ENCODE measurements around the gene RALB.
"Not testable (repeated sequence)": the region's sequence is repeated elsewhere in the genome, so short reads cannot be mapped to it uniquely, and the experiment has no call there.

RALB gene

DNA sequence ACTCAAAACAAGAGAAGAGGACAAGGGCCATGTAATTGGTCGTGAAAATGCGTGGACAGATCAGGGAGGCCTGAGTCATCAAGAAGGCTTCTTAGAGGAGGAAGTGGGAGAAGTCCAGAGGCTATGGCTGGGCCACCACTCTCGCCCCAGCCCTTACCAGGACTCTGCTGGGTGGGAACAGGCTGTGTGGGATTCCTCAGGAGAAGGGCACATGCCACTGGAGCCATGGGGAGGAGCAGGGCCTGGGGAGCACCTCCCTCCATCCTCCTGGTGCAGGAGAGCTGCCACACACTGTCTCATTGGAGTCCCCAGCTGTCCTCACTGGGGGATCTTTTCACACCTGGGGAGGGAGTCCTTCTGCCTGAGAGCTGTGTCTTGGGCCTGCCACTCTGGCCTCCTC lies 9.4 kb upstream of the RALB start:
- DNase-seq (ENCODE audit: low spot score) (no peak), FAIRE-seq (no peak)

DNA sequence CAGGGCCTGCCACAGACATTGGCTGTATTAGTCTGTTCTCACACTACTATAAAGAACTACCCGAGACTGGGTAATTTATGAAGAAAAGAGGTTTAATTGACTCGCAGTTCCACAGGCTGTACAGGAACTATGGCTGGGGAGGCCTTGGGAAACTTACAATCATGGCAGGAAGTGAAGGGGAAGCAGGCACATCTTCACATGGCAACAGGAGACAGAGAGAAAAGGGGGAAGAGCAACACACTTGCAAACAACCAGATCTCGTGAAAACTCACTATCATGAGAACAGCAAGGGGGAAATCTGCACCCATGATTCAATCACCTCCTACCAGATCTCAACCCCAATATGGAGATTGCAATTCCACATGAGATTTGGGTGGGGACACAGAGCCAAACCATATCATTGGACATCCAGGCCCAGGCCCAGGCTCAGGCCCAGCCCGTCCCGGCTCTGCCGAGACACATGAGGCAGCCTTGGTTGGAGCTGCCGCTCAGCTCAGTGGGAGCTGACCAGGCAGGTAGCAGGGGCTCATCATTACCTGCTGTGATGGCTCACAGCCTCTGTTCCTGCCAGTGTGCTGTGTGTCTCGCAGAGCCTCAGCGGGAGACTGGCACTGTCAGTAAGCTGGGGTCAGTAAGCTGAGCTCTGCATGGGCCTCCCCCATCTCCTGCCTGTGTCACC lies 8.6 kb upstream of the RALB start:
- DNase-seq (ENCODE audit: low spot score), result no peak
- FAIRE-seq, result no peak

DNA sequence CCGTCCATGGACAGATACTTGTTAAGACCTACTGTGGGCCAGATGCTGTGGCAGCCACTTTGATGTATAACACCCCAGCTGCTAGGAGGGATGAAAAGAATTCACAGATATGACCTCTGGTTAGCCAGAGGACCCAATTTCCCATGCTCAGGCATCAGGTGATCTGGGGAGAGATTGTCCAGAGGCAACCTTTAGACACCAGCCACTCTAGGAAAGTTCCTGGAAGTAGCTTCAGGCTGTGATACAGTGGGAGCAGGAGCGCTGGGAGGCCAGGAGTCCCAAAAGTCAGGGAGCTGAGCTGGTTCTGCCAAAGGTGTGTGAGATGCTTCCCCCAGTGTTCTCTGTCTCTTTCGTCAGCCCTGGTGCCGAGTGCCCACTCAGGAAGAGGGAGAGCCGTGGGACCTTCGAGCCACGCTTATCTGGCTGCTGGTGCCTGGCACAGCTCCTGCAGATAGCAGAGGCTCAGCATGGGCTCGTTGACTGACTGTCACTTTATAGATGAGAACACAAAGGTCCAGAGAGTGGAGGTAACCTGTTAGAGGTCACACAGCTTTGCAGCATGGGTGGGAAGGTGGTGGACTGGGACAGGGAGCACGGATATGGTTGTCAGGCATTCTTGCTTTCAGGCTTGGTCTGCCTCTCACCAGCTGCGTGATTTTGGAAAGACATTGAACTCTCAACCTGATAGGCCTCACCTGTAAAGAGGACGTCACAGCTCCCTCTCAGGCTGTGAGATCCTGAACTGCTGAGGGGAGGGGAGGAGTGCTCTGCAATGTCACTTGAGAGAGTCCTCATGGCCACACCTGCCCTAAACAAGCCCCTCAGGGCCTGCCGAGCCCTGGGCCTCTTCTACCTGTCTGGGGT lies 7.8 kb upstream of the RALB start:
- DNase-seq (ENCODE audit: low spot score) (no peak), FAIRE-seq (peak; percentile 77)

DNA sequence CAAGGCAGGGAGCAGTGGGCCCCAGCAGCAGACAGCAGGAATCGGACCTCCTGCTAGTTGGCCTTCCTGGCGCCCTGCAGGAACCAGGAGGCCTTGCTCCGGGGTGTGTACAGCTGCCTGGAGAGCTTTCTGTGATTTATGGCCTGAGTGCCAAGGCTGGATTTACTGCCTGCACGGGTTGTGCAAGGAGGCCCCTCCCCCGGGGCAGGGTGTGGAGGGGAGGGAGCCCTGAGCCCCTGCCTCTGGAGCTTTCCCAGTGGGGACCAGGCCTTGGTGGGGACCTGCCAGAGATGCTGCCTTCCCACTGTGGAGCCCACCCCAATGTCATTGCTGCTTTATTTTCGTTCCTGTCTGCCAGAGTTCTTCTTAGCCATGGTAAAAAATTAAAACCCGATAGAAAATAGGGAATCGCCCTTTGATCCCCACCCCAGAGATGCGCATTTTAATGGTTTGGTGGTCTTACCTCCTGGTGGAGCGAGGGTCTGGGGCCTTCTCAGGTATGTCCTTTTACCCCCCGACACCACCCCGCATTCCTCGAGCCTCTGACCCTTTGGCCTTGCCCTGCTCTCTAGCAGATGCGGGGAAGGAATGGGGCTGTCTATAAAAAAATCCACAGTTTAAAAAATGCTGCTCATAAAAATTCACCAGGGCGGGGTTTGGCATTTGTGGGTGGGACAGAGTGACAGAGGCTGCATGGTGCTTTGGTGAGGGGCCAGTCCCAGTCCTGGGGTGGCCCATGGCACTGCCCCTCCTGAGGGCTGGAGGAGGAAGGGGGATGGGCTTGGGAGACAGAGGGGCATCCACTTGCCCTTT lies 6.9 kb upstream of the RALB start:
- peak; percentile 48 for FAIRE-seq
- DNase-seq (ENCODE audit: low spot score), result peak; percentile 72

DNA sequence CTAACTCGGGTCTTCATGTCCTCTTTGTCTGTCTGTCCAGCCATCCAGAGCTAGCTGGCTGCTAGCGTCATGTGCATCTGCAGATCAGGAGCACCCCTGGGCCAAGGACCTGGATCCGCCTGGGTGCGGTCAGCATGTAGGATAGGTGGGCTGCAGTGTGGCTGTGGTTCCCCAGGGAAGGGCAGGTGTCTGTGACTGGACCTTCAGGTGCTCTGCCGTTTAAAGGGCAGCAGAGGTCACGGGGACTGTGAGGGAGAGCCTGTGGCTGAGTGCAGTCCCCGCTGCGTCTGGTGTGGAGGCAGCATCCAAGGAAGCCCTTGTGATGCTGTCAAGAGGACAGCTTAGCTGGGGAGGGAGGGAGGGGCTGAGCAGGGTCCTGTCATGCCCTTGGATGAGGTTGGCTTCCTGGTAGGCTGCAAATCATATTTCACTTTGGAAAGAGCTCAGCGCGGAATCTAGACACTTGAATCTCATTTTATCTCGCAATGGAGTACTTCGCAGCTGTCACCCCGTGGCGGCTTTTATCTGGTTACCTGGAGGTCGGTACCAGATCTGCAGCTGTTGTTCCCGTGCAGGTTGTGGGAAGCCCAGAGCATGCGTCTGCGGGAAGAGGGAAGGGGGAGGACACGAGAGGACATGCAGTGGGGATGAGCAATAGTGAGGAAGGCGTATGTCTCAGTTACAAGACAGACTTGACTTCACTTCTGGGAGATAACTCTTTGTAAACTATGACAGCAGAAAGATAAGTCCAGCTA lies 5.9 kb upstream of the RALB start:
- DNase-seq (ENCODE audit: low spot score) (no peak), FAIRE-seq (peak; percentile 9)

DNA sequence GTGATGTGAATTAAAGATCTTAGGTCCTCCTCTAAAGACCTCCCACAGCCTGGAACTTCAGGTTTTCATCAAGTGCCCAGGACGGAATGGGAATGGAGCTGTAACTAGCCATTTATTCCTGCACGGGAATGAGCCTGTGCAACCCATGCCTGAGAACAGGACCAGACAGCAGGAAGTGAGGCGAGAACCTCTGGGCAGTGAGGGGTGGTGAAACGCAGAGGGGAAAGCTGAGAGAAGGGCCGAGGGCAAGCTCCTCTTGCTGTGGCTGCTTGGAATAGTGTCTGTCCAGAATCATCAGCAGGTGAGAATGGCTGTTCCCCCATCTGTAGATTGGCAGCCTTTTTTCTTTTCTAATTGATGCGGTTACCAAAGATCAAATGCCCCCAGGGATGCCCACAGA lies 4.8 kb upstream of the RALB start:
- DNase-seq (ENCODE audit: low spot score) (no peak), FAIRE-seq (peak; percentile 55)

DNA sequence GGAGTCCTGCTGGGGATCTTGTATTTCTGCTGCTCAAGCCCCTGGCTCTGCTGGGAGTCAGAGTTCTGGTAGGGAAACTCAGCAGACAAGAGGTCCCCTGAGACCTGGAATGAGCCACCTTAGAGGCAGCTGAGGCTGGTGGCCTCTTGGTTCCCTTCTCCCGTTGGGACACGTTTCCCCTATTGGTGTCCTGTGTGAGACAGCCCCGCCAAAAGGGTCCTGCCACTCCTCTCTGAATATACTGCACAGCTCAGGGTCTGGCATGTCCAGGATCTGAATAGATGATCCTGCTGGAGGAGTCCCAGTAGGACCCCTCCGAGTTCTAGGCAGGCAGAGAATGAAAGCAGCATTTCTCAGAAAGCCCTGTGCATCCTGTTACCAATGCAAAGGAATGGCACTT lies 2.0 kb upstream of the RALB start:
- DNase-seq (ENCODE audit: low spot score), result no peak
- FAIRE-seq, result no peak

DNA sequence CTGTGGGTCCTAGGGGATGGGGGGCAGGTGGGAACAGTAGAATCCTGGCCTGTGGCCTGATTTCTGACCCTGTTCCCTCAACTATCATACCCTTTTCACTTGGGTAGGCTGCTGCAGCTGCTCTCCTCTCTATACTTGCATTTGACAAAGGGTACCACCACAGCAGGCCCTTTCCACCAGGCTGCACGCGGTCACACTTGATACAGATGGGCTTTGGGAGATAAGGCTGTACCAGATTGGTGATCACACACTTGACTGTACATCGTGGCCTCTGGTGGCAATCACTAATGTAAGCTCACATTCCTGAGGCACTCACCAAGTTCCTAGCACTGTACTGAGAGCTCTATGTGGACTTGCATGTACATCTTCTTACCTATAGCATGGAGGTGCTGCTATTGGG lies 1.6 kb upstream of the RALB start:
- no peak for DNase-seq (ENCODE audit: low spot score)
- no peak for FAIRE-seq

DNA sequence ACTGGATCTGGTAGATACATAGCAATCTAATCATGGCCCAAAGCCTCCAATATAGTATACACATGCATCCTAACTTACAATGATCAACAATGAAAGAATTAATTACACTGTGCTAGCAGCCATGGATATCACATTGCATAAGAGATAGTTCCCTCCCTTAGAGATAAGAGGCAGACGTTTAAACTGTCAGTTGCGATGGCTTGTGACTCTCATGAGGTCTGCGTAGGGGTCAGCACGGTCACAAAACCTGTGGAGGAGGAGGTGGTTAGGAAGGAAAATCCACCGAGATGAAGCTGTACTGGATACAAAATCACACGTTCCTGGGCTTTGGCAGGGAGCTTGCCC lies 800 bp upstream of the RALB start:
- FAIRE-seq (no peak), DNase-seq (ENCODE audit: low spot score) (no peak)

DNA sequence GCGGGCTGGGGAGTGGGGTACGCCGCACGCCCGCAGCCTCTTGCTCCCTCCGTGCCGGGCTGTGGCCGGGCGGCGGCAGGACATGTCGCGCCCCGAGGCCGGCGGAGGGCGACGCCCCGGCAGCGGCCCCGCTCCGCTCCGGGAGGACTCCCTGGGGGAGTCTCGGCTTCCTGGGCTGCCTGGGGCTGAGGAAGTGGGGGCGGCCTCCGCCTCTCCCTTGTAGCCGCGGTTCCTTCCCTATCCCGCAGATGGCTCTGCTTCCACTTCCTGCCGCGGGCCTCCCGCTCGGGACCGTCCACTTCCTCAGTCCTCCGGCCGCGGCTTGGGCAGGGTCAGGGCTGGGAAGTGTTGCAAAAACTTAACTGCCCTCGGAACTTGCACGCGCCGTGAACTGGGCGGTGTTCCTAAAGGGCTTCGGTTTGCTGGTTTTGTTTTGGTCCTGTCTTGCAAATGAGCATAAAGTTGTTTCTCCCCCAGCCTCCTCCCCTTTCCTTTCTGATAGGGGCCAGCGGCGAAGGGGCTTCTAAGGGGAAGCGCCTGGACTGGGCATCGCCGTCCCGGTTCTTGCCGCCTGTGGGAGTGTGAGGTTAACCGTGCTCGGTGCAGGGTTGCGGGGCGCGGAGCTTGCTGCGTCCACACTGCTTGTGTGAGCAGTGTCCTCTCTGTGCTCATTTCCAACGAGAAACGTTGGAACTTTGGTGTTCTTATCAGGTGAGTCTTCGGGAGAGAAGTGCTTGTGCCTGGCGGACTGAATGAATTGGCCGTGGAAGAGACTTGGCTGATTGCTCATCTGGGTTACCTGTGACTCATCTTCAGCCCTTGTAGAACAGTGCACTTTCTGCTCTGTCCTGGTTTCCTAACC lies 600 bp downstream of the RALB start:
- FAIRE-seq (no peak), DNase-seq (ENCODE audit: low spot score) (peak; percentile 83)

DNA sequence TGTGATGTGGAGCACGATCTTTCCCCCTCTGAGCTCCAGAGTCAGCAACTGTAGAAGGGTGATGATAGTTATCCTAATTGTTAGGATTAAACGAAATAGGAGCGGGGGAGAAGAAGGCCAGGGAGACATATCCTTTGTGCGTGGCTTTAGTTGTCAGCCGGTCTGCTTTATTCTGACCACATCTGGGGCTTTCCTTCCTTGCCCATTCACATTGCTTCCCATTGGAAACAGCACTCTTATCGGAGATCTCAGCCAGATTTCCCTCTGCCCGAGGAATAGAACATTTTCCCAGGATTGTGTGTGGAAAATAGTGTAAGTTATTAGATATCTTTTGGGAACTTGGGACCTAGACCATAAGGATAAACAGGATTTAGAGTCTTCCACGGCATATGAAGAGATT lies 1.5 kb downstream of the RALB start:
- no peak for DNase-seq (ENCODE audit: low spot score)
- no peak for FAIRE-seq

DNA sequence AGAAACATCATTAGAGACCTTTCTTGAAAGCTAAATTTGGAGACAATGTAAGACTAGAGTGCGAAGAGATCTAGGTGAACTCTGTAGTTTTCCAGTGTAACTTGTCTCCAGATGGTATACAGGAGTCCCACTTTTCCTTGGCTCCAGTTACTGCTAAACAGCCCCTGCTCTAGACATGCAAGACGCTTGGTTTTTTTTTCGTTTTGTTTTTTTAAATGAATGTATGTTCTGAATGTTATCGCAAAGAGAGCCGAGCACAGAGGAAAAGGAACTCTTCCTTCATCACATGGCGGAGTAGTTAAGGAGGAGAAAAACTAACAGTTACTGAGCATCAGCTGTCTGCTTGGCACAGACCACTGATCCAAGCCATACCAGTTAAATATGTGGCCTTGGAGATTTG lies 2.4 kb downstream of the RALB start:
- FAIRE-seq (no peak), DNase-seq (ENCODE audit: low spot score) (no peak)

DNA sequence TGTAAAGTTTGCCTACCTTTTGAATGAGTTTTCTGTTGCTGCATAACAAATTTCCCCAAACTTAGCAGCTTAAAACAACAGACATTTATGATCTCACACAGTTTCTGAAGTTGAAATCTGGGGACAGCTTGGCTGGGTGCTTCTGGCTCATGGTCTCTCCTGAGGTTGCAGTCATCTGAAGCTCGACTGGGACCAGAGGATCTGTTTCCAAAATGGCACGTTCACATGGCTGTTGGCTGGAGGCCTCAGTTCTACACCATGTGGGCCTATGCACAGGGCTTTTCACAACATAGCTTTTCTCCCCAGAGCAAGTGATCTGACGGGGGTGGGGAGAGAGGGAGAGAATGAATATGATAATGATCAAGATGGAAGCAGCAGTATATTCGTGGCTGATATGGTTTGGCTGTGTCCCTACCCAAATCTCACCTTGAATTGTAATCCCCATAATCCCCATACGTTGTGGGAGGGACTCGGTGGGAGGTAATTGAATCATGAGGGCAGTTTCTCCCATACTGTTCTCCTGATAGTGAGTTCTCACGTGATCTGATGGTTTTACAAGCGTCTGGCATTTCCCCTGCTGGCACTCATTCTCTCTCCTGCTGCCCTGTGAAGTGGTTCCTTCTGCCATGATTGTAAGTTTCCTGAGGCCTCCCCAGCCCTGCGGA lies 3.5 kb downstream of the RALB start:
- no peak for FAIRE-seq
- DNase-seq (ENCODE audit: low spot score), result no peak

DNA sequence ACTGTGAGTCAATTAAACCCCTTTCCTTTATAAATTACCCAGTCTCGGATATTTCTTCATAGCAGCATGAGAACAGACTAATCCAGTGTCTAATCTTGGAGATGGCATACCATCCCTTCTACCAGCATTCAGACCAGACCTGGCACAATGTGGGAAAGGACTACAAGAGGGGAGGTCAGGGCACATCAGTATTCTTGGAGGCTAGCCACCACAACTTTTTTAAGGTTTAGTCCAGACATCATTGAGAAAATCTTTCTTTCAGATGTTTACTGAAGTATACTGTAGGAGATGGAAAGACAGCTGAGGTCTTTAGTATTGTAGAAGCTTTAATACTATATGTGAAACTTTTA lies 4.0 kb downstream of the RALB start:
- DNase-seq (ENCODE audit: low spot score) (no peak), FAIRE-seq (no peak)

DNA sequence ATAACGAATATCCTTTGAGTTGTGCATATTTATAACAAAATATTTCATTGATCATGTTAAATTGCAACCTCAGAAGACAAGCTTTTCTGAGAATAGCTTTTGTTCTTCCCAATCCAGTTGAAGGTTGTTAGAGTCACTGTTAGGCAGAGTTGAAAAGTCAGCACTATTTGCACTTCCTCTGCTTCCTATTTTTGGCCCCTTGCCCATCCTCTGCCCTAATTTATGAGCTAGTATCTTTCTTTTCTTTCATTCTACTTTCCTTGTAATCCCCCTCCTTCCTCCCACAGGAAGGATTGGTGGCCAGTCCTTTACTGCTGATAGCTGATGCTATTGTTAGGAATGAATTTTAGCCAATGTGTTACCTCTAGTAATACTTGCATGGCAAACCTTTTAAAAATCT lies 4.9 kb downstream of the RALB start:
- FAIRE-seq, result no peak
- no peak for DNase-seq (ENCODE audit: low spot score)

DNA sequence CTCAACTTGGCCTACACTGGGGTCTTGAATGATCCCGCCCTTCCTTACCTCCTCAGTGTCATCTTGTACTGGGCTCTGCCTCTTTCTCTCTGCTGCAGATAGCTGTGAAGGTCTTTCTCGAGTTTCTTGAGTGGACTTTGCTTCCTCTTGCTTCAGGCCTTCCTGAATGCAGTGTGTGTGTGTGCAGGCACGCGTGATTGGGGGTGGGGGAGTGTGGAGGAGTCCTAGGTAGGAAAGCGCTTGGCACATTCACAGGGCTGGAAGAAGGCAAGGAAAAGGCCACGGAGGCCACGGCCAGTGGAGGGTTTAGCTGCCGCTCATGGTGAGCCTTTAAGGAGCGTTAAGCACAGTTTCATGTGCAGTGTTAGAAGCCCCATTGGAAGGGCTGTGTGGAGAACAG lies 5.5 kb downstream of the RALB start:
- FAIRE-seq, result no peak
- DNase-seq (ENCODE audit: low spot score), result no peak

DNA sequence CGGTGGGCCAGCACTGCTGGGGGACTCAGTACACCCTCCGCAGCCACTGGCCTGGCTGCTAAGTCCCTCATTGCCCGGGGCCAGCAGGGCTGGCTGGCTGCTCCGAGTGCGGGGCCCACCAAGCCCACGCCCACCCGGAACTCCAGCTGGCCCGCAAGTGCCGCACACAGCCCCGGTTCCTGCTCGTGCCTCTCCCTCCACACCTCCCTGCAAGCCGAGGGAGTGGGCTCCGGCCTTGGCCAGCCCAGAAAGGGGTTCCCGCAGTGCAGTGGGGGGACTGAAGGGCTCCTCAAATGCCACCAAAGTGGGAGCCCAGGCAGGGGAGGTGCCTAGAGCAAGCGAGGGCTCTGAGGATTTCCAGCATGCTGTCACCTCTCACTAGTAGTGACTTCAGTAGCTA lies 7.3 kb downstream of the RALB start:
- FAIRE-seq; DNase-seq (ENCODE audit: low spot score): not testable (repeated sequence)

DNA sequence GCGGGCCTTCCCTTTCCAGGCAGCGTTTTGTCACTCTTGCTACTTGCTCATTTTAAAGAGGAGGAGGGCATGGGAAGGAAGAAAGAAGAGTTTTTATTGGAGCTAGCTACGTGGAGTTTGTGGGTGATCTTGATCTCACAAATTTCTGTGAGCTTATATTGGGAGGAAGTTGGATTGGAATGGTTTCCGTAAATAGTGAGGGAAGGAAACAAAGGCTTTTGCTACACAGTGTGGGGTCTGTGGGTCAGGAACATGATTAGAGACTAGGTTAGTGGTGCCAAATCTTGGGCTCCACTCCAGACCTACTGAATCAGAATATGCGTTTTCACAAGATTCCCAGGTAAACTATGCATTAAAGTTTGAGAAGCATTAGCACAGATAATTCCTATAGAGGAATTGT lies 8.1 kb downstream of the RALB start:
- DNase-seq (ENCODE audit: low spot score) (no peak), FAIRE-seq (no peak)

DNA sequence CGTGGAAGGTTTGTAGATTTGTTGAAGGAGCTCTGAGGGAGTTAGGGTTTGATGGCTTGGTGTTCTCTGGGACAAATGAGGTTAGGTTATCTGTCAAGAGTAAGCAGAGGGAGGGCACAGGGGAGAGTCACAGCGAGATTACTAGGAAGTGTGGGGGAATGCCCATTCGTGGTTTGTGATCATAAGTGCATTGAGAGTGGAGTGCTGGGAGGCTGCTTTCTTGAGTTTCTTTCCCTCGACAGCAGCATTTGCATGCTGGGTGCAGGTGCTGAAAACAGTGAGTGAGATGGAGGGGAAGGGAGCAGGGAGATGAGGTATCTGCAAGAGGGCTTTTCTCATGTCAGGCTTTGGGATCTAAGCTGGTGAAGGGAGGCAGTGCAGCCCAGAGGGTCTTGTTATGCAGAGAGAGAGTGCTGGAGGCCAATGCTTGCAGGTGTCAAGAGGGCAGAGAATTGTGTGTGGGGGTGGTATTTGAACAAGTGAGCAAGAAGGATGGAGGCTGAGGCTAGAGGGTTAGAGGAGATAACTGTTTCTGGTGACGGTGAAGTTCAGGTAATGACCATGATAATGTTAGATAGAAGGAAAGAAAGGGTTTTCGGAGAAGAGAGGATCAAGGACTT lies 8.8 kb downstream of the RALB start:
- DNase-seq (ENCODE audit: low spot score) (no peak), FAIRE-seq (no peak)

DNA sequence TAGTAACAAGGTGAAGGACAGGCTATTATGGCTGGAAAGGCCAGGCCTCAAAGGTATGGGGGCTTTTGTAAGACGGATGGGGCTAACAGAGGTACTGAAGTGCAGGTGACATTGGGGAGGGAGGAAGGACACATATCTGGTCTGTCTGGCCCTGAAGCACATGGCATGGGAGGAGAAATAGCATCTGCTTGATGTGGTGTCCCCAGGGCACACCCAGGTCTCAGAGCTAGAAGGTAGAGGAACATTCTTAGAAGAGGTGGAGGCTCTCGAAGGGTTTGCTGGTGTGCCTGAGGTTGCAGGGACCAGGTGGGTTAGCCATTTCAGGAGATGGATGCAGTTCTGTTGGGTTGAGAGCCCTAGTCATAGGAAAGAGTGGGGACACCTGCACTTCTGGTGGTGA lies 9.5 kb downstream of the RALB start:
- FAIRE-seq (no peak), DNase-seq (ENCODE audit: low spot score) (no peak)
